ENCODE data around the gene CBX6. TPM values are rescaled to one million over a fixed set of nuclear protein-coding genes. Genes with fewer than 3 reads are reported as not detected.

Gene CBX6
- total RNA-seq, 2 experiments from 2014 or later, result 91.4 to 93.5 TPM

- Mint-ChIP-seq H3K36me3 (ENCODE audit: low read depth) (no peaks in the 10 kb centered on the region), H3K27ac (no peak overlapping the region), H3K4me3 (no peak overlapping the region), H3K9me3 (no peaks in the 10 kb centered on the region), H3K27me3 (ENCODE audit: low read depth) (no peaks in the 10 kb centered on the region), H3K4me1 (ENCODE audit: low read depth) (no peaks in the 10 kb centered on the region)
- DNase-seq, result no peak
- CTCF ChIA-PET, result interaction anchor here (0.6 kb wide), 1 partner anchor 68 kb away, joined by 4 read pairs; no protein-coding TSS in a partner anchor
- intact Hi-C loops (cut with micrococcal nuclease), result no loop called here
These were observed 40.7 kb downstream of the CBX6 start for GRCh38 chr22:38831166-38831945.

- DNase-seq, result no peak
- Mint-ChIP-seq H3K27me3 (ENCODE audit: low read depth) (no peaks in the 10 kb centered on the region), H3K4me1 (ENCODE audit: low read depth) (no peaks in the 10 kb centered on the region), H3K9me3 (no peaks in the 10 kb centered on the region), H3K27ac (no peak overlapping the region), H3K4me3 (no peak overlapping the region), H3K36me3 (ENCODE audit: low read depth) (no peaks in the 10 kb centered on the region)
- CTCF ChIA-PET, result no interaction called here
- intact Hi-C loops (cut with micrococcal nuclease), result no loop called here
These were observed 41.2 kb downstream of the CBX6 start for GRCh38 chr22:38830845-38831108.

GRCh38 chr22:38830026-38830844 lies 41.8 kb downstream of the CBX6 start:
- Mint-ChIP-seq H3K36me3 (ENCODE audit: low read depth) (no peaks in the 10 kb centered on the region), H3K9me3 (no peaks in the 10 kb centered on the region), H3K27ac (no peak overlapping the region), H3K4me3 (no peak overlapping the region), H3K27me3 (ENCODE audit: low read depth) (no peaks in the 10 kb centered on the region), H3K4me1 (ENCODE audit: low read depth) (no peaks in the 10 kb centered on the region)
- DNase-seq, result no peak
- CTCF ChIA-PET, result interaction anchor here (0.9 kb wide), 1 partner anchor 62 kb away, joined by 4 read pairs; no protein-coding TSS in a partner anchor
- intact Hi-C loops (cut with micrococcal nuclease), result no loop called here

- Mint-ChIP-seq H3K4me3 (no peak overlapping the region), H3K36me3 (ENCODE audit: low read depth) (no peaks in the 10 kb centered on the region), H3K27ac (no peak overlapping the region), H3K4me1 (ENCODE audit: low read depth) (no peaks in the 10 kb centered on the region), H3K9me3 (no peaks in the 10 kb centered on the region), H3K27me3 (ENCODE audit: low read depth) (no peaks in the 10 kb centered on the region)
- CTCF ChIA-PET, result interaction anchor here (0.9 kb wide), 1 partner anchor 61 kb away, joined by 4 read pairs; no protein-coding TSS in a partner anchor
- no peak for DNase-seq
- intact Hi-C loops (cut with micrococcal nuclease), result no loop called here
These were observed 42.5 kb downstream of the CBX6 start for GRCh38 chr22:38829485-38829884.

- Mint-ChIP-seq H3K27me3 (ENCODE audit: low read depth) (no peaks in the 10 kb centered on the region), H3K4me1 (ENCODE audit: low read depth) (no peaks in the 10 kb centered on the region), H3K9me3 (no peaks in the 10 kb centered on the region), H3K4me3 (no peak overlapping the region), H3K36me3 (ENCODE audit: low read depth) (no peaks in the 10 kb centered on the region), H3K27ac (no peak overlapping the region)
- no peak for DNase-seq
- intact Hi-C loops (cut with micrococcal nuclease), result no loop called here
- CTCF ChIA-PET, result interaction anchor here (0.9 kb wide), 1 partner anchor 60 kb away, joined by 4 read pairs; no protein-coding TSS in a partner anchor
These were observed 43.3 kb downstream of the CBX6 start for GRCh38 chr22:38828616-38829205.

GRCh38 chr22:38828191-38828590 lies 43.8 kb downstream of the CBX6 start:
- Mint-ChIP-seq H3K4me1 (ENCODE audit: low read depth) (no peaks in the 10 kb centered on the region), H3K27me3 (ENCODE audit: low read depth) (no peaks in the 10 kb centered on the region), H3K4me3 (no peak overlapping the region), H3K27ac (no peak overlapping the region), H3K9me3 (no peaks in the 10 kb centered on the region), H3K36me3 (ENCODE audit: low read depth) (no peaks in the 10 kb centered on the region)
- CTCF ChIA-PET, result interaction anchor here (1.3 kb wide), 1 partner anchor 42 kb away, joined by 4 read pairs; no protein-coding TSS in a partner anchor
- intact Hi-C loops (cut with micrococcal nuclease), result no loop called here
- no peak for DNase-seq

GRCh38 chr22:38827510-38827909 lies 44.5 kb downstream of the CBX6 start:
- H3K36me3 Mint-ChIP-seq (ENCODE audit: low read depth), result no peaks in the 10 kb centered on the region
- DNase-seq, result no peak
- H3K4me1 Mint-ChIP-seq (ENCODE audit: low read depth), result no peaks in the 10 kb centered on the region
- intact Hi-C loops (cut with micrococcal nuclease), result no loop called here
- no peak overlapping the region for H3K4me3 Mint-ChIP-seq
- H3K27me3 Mint-ChIP-seq (ENCODE audit: low read depth), result no peaks in the 10 kb centered on the region
- no peaks in the 10 kb centered on the region for H3K9me3 Mint-ChIP-seq
- CTCF ChIA-PET, result interaction anchor here (1.3 kb wide), 1 partner anchor 43 kb away, joined by 4 read pairs; no protein-coding TSS in a partner anchor
- H3K27ac Mint-ChIP-seq, result no peak overlapping the region

GRCh38 chr22:38826801-38827200 lies 45.2 kb downstream of the CBX6 start:
- intact Hi-C loops (cut with micrococcal nuclease), result no loop called here
- no peak for DNase-seq
- CTCF ChIA-PET, result interaction anchor here (1.3 kb wide), 1 partner anchor 43 kb away, joined by 4 read pairs; no protein-coding TSS in a partner anchor
- no peak overlapping the region for H3K4me3 Mint-ChIP-seq
- H3K27ac Mint-ChIP-seq, result no peak overlapping the region
- no peaks in the 10 kb centered on the region for H3K9me3 Mint-ChIP-seq
- no peaks in the 10 kb centered on the region for H3K27me3 Mint-ChIP-seq (ENCODE audit: low read depth)
- no peaks in the 10 kb centered on the region for H3K4me1 Mint-ChIP-seq (ENCODE audit: low read depth)
- no peaks in the 10 kb centered on the region for H3K36me3 Mint-ChIP-seq (ENCODE audit: low read depth)

- CTCF ChIA-PET, result no interaction called here
- Mint-ChIP-seq H3K27me3 (ENCODE audit: low read depth) (no peaks in the 10 kb centered on the region), H3K27ac (no peak overlapping the region), H3K36me3 (ENCODE audit: low read depth) (no peaks in the 10 kb centered on the region), H3K4me3 (no peak overlapping the region), H3K4me1 (ENCODE audit: low read depth) (no peaks in the 10 kb centered on the region), H3K9me3 (no peaks in the 10 kb centered on the region)
- intact Hi-C loops (cut with micrococcal nuclease), result no loop called here
- no peak for DNase-seq
These were observed 45.6 kb downstream of the CBX6 start for GRCh38 chr22:38826386-38826785.

GRCh38 chr22:38824585-38824984 lies 47.4 kb downstream of the CBX6 start:
- CTCF ChIA-PET, result no interaction called here
- Mint-ChIP-seq H3K9me3 (no peaks in the 10 kb centered on the region), H3K4me3 (no peak overlapping the region), H3K27me3 (ENCODE audit: low read depth) (no peaks in the 10 kb centered on the region), H3K27ac (no peak overlapping the region), H3K4me1 (ENCODE audit: low read depth) (no peaks in the 10 kb centered on the region), H3K36me3 (ENCODE audit: low read depth) (no peaks in the 10 kb centered on the region)
- intact Hi-C loops (cut with micrococcal nuclease), result no loop called here
- DNase-seq, result peak; percentile 72

- Mint-ChIP-seq H3K36me3 (ENCODE audit: low read depth) (no peaks in the 10 kb centered on the region), H3K27ac (no peak overlapping the region), H3K9me3 (no peaks in the 10 kb centered on the region), H3K4me1 (ENCODE audit: low read depth) (no peaks in the 10 kb centered on the region), H3K4me3 (no peak overlapping the region), H3K27me3 (ENCODE audit: low read depth) (no peaks in the 10 kb centered on the region)
- DNase-seq, result no peak
- intact Hi-C loops (cut with micrococcal nuclease), result no loop called here
- CTCF ChIA-PET, result no interaction called here
These were observed 48.4 kb downstream of the CBX6 start for GRCh38 chr22:38823637-38824036.

- no peaks in the 10 kb centered on the region for H3K9me3 Mint-ChIP-seq
- CTCF ChIA-PET, result no interaction called here
These were observed 48.9 kb downstream of the CBX6 start for GRCh38 chr22:38823076-38823475.

More at GRCh38 chr22:38823076-38823475, 48.9 kb downstream of the CBX6 start:
- H3K36me3 Mint-ChIP-seq (ENCODE audit: low read depth), result no peaks in the 10 kb centered on the region
- H3K4me3 Mint-ChIP-seq, result no peak overlapping the region
- no peaks in the 10 kb centered on the region for H3K27me3 Mint-ChIP-seq (ENCODE audit: low read depth)
- no peaks in the 10 kb centered on the region for H3K4me1 Mint-ChIP-seq (ENCODE audit: low read depth)
- no peak for DNase-seq
- H3K27ac Mint-ChIP-seq, result no peak overlapping the region
- intact Hi-C loops (cut with micrococcal nuclease), result no loop called here

Measured in activated naive CD4-positive, alpha-beta T cell treated with anti-CD3 and anti-CD28 coated beads for 36 hours (primary cell).